Esophagus squamous epithelium (tissue), 5 donors: ENCODE measurements around the gene OSCP1. TPM values are rescaled to one million over a fixed set of nuclear protein-coding genes. Genes with fewer than 3 reads are reported as not detected.

Source experiments
- DNase-seq: peaks from one replicate; lab custom pipeline; 2025; lab: John Stamatoyannopoulos, UW
- H3K27ac ChIP-seq, 4 donors: fragments of 200-600 bp; sonication (generic); one replicate each; pipeline ENCODE4 v1.5.1; 2016 to 2019; ENCODE audit warnings: mild to moderate bottlenecking in 1 of 4
- H3K27me3 ChIP-seq, 4 donors: fragments of 200-600 bp; sonication (generic); 1 replicate in 3 of 4; 2 replicates in 1 of 4; pipeline versions ENCODE4 v1.5.1 to v1.6.0; 2017 to 2021; ENCODE audit warnings: antibody characterized with exemption in 1 of 4
- H3K36me3 ChIP-seq, 3 donors: fragments of 200-600 bp; sonication (generic); one replicate each; pipeline ENCODE4 v1.5.1; 2016 to 2019
- H3K4me1 ChIP-seq, 3 donors: fragments of 200-600 bp; sonication (generic); one replicate each; pipeline ENCODE4 v1.5.1; 2017 to 2019
- H3K4me3 ChIP-seq, 4 donors: fragments of 200-600 bp; sonication (generic); 1 replicate in 3 of 4; 2 replicates in 1 of 4; pipeline ENCODE4 v1.5.1; 2016 to 2019; ENCODE audit warnings: mild to moderate bottlenecking in 2 of 4, moderate library complexity in 1 of 4
- H3K9me3 ChIP-seq, 3 donors: fragments of 200-600 bp; sonication (generic); one replicate each; pipeline ENCODE4 v1.5.1; 2016 to 2019
- CTCF ChIP-seq, 6 experiments: fragments of 450-650 bp in 4 of 6; fragments of 200-600 bp in 2 of 6; sonication (generic) in 2 of 6; IDR thresholded peaks; one replicate each; pipeline ENCODE4 v1.5.1; 2016 to 2019; ENCODE audit warnings: antibody characterized with exemption in 6 of 6, mild to moderate bottlenecking in 4 of 6, moderate library complexity in 4 of 6
- POLR2A ChIP-seq, 4 donors: fragments of 450-650 bp; IDR thresholded peaks; one replicate each; pipeline ENCODE4 v1.6.1; 2017; ENCODE audit warnings: antibody characterized with exemption in 4 of 4, mild to moderate bottlenecking in 4 of 4, moderate library complexity in 3 of 4
- whole genome bisulfite sequencing, 2 donors: methylation state at CpG; one replicate each; pipeline ENCODE4 v1.1.5; 2018; 5-methylcytosine and 5-hydroxymethylcytosine counted together
- intact Hi-C: fragments of 100-400 bp; cut with DNase I; formaldehyde crosslinking; loops from one replicate; pipeline ENCODE4 v1.15.0; 2022
- total RNA-seq, 4 donors: library from RNA; depleted of rRNA; stranded (reverse); fragments of >200 nt; gene quantifications; one replicate each; pipeline ENCODE4 v1.1.0, GENCODE V29; 2016
- donor health status: DM: yes; HTN: yes; CAD: no.

OSCP1 gene
- total RNA-seq, 4 donors from 2014 or later = 2.4 to 6.8 (median 4.5) TPM

DNA sequence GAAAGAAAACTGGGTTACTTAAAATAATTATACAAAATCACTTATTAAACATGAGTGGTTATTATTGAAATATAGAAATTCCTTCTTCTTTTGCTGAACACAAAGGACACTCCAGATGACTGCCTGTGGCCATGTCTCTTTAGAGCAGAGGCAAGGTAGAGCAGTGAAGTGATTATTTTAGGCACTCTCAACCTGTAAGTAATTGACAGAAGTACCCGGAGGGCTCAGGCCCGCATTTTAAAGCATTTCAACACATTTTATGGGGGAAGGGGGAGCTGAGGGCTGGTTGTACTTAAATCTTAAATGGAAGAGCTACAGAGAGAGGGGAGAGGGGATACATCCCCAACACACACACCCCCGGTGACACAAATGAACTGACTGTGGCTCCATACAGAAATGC lies 10.2 kb downstream of the OSCP1 start:
- Histone ChIP-seq H3K4me1 (peaks cover 0 to 16% (median 2%) of the 10 kb centered on the region in 3 donors), H3K27me3 (no peaks in the 10 kb centered on the region), H3K36me3 (peaks cover 0 to 19% (median 0%) of the 10 kb centered on the region in 3 donors), H3K27ac (no peak overlapping the region), H3K4me3 (no peak overlapping the region), H3K9me3 (no peaks in the 10 kb centered on the region)
- TF ChIP-seq CTCF (IDR thresholded peaks at IDR 0.05) (no peak), POLR2A (IDR thresholded peaks at IDR 0.05) (no peak)
- WGBS, 2 donors = 69 to 87% methylated on average over 3 of the region's 3 CpGs
- intact Hi-C loops = no loop called here
- DNase-seq = no peak

DNA sequence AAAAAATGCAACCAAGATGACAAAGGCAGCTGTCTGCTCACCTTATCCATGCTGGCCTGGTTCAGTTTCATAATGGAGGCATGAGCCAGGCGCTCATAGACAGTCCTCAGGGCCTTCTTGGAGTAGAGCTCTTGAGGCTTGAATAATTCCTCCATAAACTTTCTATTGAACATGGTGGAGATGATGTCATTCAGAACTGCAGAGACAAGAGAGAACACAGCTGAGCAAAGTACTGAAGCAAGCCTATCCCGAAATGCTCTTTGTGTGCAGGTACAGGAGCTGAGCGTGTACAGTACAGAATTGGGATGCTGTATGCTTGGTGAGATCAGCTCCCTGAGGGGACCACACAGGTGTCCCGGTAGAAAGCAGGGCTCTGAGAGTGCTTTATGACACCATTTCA lies 11.5 kb downstream of the OSCP1 start:
- DNase-seq = no peak
- no peaks in the 10 kb centered on the region for H3K9me3 ChIP-seq
- peaks cover 0 to 19% (median 0%) of the 10 kb centered on the region in 3 donors for H3K36me3 ChIP-seq
- intact Hi-C loops = no loop called here
- H3K4me3 ChIP-seq = no peak overlapping the region
- 79 to 98% methylated on average over 4 of the region's 4 CpGs for WGBS, 2 donors
- TF ChIP-seq CTCF (IDR thresholded peaks at IDR 0.05) = no peak
- TF ChIP-seq POLR2A (IDR thresholded peaks at IDR 0.05) = no peak
- H3K27me3 ChIP-seq = no peaks in the 10 kb centered on the region
- no peak overlapping the region for H3K27ac ChIP-seq
- H3K4me1 ChIP-seq = peaks cover 0 to 16% (median 2%) of the 10 kb centered on the region in 3 donors

DNA sequence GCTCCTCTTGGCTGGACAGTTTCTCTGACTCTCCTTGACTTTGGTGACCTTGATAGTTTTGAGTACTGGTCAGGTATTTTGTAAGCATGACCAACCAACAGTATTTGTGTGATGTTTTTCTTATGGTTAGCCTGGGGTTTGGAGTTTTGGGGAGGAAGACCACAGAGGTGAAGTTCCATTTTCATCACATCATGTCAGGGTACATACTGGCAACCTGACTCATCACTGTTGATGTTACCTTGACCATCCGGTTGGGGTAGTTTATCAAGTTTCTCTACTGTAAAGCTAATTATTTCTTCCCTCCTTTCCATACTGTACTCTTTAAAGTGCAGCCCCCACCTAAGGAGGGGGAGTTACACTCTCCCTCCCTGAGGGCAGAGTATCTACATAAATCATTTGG lies 13.4 kb downstream of the OSCP1 start:
- 10 to 21% methylated on average over 1 of the region's 1 CpG for WGBS, 2 donors
- no peaks in the 10 kb centered on the region for H3K9me3 ChIP-seq
- DNase-seq = no peak
- peaks cover 0 to 16% (median 2%) of the 10 kb centered on the region in 3 donors for H3K4me1 ChIP-seq
- peak overlapping the region in 3 of 4 donors; percentile 19 to 66 (median 58) for H3K27ac ChIP-seq
- TF ChIP-seq POLR2A (IDR thresholded peaks at IDR 0.05) = no peak
- TF ChIP-seq CTCF (IDR thresholded peaks at IDR 0.05) = no peak
- H3K36me3 ChIP-seq = peaks cover 0 to 26% (median 0%) of the 10 kb centered on the region in 3 donors
- no peaks in the 10 kb centered on the region for H3K27me3 ChIP-seq
- H3K4me3 ChIP-seq = no peak overlapping the region
- intact Hi-C loops = no loop called here

DNA sequence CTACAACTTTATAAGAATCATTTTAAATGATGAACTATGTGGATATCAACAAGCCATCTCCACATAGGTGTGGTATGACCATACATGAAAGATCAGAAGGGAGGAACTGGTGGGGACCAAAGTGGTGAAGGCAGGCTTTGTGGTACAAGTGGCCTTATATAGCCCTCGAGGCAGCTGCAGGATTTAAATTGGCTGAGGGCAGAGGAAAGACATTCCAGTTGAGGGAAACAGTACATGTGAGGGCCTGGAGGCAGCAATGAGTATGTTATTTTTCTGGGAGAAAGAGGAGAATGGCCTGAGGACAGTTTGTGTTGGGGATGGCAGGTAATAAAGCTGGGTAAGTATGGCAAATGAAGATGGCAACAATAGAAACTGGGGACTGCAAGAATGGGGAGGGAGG lies 17.1 kb downstream of the OSCP1 start:
- WGBS, 2 donors = 35 to 62% methylated on average over 1 of the region's 1 CpG
- intact Hi-C loops = no loop called here
- Histone ChIP-seq H3K27me3 (no peaks in the 10 kb centered on the region), H3K4me3 (no peak overlapping the region), H3K36me3 (peaks cover 0 to 34% (median 0%) of the 10 kb centered on the region in 3 donors), H3K9me3 (no peaks in the 10 kb centered on the region), H3K4me1 (peaks cover 0 to 16% (median 2%) of the 10 kb centered on the region in 3 donors), H3K27ac (no peak overlapping the region)
- TF ChIP-seq POLR2A (IDR thresholded peaks at IDR 0.05) (no peak), CTCF (IDR thresholded peaks at IDR 0.05) (no peak)
- no peak for DNase-seq

GRCh38 chr1:36432616-36433015 lies 17.6 kb downstream of the OSCP1 start:
- DNase-seq = no peak
- Histone ChIP-seq H3K4me1 (peaks cover 0 to 14% (median 2%) of the 10 kb centered on the region in 3 donors), H3K4me3 (no peak overlapping the region), H3K9me3 (no peaks in the 10 kb centered on the region), H3K36me3 (peaks cover 0 to 29% (median 0%) of the 10 kb centered on the region in 3 donors), H3K27ac (no peak overlapping the region), H3K27me3 (no peaks in the 10 kb centered on the region)
- TF ChIP-seq CTCF (IDR thresholded peaks at IDR 0.05) (no peak), POLR2A (IDR thresholded peaks at IDR 0.05) (no peak)
- intact Hi-C loops = no loop called here
- 64 to 91% methylated on average over 4 of the region's 4 CpGs for WGBS, 2 donors
